Measurements from ENCODE around the gene NT5C. TPM values are rescaled to one million over a fixed set of nuclear protein-coding genes. Genes with fewer than 3 reads are reported as not detected.

The NT5C gene
- total and polyA plus RNA-seq, 11 donors = 15.9 to 56.0 (median 24.7) TPM

GRCh38 chr17:75130632-75131277, 787 bp downstream of the NT5C start:
- Histone ChIP-seq H3K4me1 (peaks cover 0 to 22% (median 8%) of the 10 kb centered on the region in 12 donors), H3K9me3 (no peaks in the 10 kb centered on the region), H3K27ac (peak overlapping the region; percentile 65 to 95 (median 84)), H3K27me3 (no peaks in the 10 kb centered on the region), H3K36me3 (peaks cover 0 to 25% (median 11%) of the 10 kb centered on the region in 9 donors), H3K4me3 (peak overlapping the region; percentile 45 to 94 (median 70))
- ATAC-seq = peak in 3 of 4 donors; percentile 42 to 60 (median 57)
- TF ChIP-seq CTCF (IDR thresholded peaks at IDR 0.05) (peak in 7 of 12 donors; percentile 13 to 50 (median 38)), POLR2A (IDR thresholded peaks at IDR 0.05) (no peak)
- peak in 4 of 5 donors; percentile 29 to 51 (median 50) for DNase-seq
- WGBS, 4 donors = 17 to 45% (median 26%) methylated on average over 20 to 29 of the region's 29 CpGs
- intact Hi-C loops (cut with DNase I) = loop anchor here in 2 of 10 donors (1.0 to 2.0 kb wide), 2 partner anchors 16 kb away; no protein-coding TSS in a partner anchor

DNA sequence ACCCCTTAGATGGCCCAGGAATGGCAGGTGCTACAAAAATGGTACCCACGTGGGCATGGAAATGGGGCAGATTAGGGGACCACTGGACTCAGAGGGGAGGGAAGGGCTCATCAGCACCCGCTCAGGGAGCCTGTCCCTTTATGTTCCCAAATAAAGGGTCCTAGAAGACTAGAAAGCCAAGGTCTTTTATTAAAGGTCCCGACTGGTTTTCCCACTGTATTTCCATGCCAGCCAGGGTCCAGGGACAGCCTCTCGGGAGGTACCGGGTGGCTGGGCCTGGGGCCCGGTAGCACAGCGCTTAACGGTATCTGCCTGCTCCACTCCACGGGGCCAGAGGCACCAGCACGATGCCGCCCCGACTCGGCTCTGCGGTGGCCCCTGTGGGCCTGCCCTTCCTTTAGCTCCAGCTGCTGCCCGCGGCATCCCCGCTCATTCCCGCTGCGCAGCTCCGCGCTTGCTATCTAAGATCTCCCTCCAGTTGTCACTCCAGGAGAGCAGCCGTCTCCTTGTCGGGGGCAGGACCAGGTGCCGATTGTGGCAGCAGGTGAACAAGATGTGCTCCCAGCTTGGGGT, 1.4 kb downstream of the NT5C start:
- Histone ChIP-seq H3K9me3 (no peaks in the 10 kb centered on the region), H3K4me1 (peaks cover 0 to 27% (median 8%) of the 10 kb centered on the region in 12 donors), H3K4me3 (peak overlapping the region in 6 of 12 donors; percentile 45 to 94 (median 76)), H3K36me3 (peaks cover 0 to 19% (median 11%) of the 10 kb centered on the region in 9 donors), H3K27me3 (no peaks in the 10 kb centered on the region), H3K27ac (peak overlapping the region in 5 of 12 donors; percentile 71 to 95 (median 89))
- DNase-seq (no peak), ATAC-seq (no peak)
- WGBS, 4 donors = 79 to 82% (median 79%) methylated on average over 24 of the region's 24 CpGs
- intact Hi-C loops (cut with DNase I) = loop anchor here in 1 of 10 donors (2.0 kb wide), 1 partner anchor 15 kb away; no protein-coding TSS in a partner anchor
- TF ChIP-seq CTCF (IDR thresholded peaks at IDR 0.05) (no peak), POLR2A (IDR thresholded peaks at IDR 0.05) (no peak)

DNA sequence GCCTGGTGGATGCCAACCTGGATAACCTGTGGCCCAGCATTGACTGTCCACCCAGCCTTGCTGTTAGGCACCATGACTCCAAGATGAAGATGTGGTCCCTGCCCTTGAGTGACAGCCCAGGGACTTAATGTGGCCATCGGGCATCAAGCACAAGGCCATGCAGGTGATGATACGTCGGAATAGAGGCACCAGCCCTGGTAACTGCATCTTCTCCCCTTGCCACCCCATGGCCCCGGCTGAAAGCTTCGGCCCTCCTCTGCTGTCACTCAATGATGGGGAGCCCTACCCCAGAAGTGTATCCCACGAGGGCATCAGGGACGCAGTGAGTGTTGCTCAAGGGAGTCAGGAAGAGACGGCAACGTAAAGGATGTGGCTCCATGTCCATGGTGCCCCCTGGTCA, 2.0 kb downstream of the NT5C start:
- TF ChIP-seq POLR2A (IDR thresholded peaks at IDR 0.05) = no peak
- TF ChIP-seq CTCF (IDR thresholded peaks at IDR 0.05) = no peak
- Histone ChIP-seq H3K4me3 (no peak overlapping the region), H3K27me3 (no peaks in the 10 kb centered on the region), H3K36me3 (peaks cover 0 to 19% (median 11%) of the 10 kb centered on the region in 9 donors), H3K4me1 (peaks cover 0 to 33% (median 10%) of the 10 kb centered on the region in 12 donors), H3K9me3 (no peaks in the 10 kb centered on the region), H3K27ac (no peak overlapping the region)
- intact Hi-C loops (cut with DNase I) = loop anchor here in 1 of 10 donors (10.0 kb wide), 1 partner anchor 165 kb away; no protein-coding TSS in a partner anchor
- DNase-seq = no peak
- WGBS, 4 donors = 90 to 94% (median 93%) methylated on average over 9 of the region's 9 CpGs
- no peak for ATAC-seq
